ENCODE results near the gene APLP1.
"Not testable (repeated sequence)": the region's sequence is repeated elsewhere in the genome, so short reads cannot be mapped to it uniquely, and the experiment has no call there.

Gene APLP1

DNA sequence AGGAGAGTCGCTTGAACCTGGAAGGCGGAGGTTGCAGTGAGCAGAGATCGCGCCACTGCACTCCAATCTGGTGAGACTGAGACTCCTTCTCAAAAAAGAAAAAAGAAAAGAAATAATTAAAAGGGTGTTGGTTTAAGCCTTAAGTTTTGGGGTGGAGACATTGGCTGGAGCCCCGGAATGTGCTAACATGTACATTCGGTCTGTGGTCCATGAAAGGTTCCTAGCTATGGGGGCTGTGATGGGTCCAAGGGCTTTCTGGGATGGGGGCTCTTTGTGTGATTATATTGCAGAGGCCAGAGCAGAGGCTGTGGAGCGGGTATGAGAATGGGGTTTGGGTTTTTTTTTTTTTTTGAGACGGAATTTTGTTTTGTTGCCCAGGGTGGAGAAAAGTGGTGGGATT lies 17.5 kb downstream of the APLP1 start:
- DNase-seq, result no peak

DNA sequence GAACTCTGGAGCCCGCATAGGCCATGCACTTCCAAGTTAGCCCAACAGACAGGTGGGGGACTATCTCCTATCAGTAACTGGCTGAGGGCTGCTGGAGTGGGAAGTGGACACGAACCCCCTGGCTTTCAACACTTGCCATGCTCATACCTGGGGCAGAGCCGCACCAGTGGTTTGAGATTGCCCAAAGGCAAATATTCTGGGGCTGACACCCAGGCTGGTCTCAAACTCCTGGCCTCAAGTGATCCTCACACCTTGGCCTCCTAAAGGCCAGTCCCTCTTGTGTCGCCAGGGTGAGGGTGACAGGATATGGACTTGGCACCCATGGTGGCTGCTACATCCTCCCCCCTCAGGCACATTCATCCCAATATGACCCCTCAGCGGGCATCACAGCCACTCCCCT lies 18.8 kb downstream of the APLP1 start:
- DNase-seq, result no peak

GRCh38 chr19:35888398-35888797 lies 20.0 kb downstream of the APLP1 start:
- no peak for DNase-seq

GRCh38 chr19:35889370-35890112 lies 21.2 kb downstream of the APLP1 start:
- DNase-seq, result no peak

DNA sequence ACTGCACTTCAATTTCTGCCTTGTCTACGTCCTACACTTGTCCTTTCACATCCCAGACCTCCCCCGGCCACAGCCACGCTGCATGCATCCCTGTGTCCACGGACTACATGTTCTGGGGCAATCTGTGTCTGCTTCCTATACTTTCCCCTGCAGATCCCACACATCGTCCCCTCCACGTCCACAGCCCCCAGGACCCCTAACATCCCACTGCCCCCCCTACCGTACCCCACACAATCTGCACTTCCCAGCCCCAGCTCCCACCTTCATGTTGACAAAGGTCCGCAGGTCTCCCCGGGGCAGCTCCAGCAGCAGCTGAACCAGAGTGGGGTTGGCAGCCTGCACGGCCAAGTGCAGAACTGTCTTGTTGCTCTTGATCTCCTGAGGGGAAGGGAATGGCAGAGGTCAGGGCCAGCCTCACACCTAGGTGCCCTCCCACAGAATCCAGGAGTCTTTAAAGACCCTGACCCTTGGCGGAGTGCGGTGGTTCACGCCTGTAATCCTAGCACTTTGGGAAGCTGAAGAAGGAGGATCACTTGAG lies 21.8 kb downstream of the APLP1 start:
- DNase-seq, result no peak

DNA sequence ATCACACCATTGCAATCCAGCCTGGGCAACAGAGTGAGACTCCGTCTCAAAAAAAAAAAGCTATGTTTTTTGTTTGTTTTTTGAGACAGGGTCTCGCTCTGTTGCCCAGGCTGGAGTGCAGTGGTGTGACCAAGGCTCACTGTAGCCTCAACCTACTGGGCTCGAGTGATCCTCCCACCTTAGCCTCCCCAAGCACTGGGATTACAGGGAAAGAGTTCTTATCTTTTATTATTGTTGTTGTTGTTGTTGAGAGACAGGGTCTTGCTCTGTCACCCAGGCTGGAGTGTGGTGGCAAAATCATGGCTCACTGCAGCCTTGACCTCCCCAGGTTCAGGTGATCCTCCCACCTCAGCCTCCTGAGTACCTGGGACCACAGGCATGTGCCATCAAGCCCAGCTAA lies 23.4 kb downstream of the APLP1 start:
- not testable (repeated sequence) for DNase-seq

DNA sequence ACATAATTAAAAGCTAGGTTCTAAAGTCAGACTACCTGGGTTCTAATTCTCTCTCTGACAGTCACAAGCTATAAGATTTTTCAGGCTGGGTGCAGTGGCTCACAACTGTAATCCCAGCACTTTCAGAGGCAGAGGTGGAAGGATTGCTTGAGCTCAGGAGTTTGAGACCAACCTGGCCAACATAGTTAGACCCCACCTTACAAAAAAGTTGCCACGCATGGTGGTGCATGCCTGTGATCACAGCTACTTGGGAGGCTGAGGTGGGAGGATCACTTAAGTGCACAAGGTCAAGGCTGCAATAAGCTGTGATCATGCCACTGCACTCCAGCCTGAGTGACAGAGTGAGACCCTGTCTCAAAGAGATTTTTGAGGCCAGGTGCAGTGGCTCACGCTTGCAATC lies 26.0 kb downstream of the APLP1 start:
- no peak for DNase-seq

DNA sequence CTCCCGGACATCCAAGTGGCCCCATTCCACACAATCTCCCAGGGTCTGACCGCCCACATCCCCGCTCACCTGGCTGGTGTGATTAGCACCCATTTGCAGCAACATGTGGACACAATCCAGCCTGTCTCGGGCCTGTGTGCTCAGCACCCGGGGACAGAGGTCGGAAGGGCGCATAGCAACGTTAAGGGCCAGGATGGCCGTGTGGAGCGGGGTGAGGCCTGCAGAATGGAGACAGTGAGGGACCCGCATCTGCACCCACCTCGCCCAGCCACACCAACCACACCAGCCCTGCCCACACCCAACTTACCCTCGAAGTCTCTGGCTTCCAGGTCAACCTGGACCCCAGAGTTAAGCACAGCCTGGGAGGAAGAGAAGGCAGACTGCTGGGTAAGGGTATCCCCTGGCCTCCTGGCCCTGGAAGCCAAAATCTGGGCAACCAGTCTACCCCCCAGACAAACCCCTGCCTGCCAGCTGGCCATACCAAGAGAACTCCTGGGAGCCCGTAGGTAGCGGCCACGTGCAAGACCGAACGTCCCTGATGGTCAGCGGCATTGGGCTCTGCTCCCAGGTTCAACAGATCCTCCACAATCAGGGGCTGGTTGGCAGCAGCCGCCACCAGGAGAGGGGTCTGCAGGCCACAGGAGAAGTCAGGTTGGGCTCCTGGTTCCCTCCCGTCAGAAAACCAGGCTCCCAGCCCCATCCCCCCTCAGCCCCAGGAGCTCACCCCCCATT lies 27.7 kb downstream of the APLP1 start:
- no peak for DNase-seq

DNA sequence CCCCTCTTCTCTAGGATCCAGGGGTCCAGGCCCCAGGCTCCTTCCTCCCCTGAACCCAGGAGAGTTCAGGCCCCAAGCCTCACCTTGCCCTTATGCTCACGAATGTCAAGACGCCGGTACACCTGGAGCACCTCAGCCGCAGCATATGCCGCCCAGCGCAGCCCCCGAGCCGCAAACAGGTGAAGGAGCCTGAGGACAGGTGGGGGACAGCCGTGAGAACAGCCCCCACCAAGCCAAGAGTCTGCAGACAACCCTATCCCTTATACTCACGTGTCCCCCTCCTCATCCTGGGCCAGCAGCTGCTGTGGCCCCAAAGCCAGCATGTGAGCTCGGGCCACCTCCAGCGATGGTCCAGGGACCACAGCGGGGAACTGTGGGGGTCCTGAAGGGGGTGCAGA lies 28.3 kb downstream of the APLP1 start:
- no peak for DNase-seq

DNA sequence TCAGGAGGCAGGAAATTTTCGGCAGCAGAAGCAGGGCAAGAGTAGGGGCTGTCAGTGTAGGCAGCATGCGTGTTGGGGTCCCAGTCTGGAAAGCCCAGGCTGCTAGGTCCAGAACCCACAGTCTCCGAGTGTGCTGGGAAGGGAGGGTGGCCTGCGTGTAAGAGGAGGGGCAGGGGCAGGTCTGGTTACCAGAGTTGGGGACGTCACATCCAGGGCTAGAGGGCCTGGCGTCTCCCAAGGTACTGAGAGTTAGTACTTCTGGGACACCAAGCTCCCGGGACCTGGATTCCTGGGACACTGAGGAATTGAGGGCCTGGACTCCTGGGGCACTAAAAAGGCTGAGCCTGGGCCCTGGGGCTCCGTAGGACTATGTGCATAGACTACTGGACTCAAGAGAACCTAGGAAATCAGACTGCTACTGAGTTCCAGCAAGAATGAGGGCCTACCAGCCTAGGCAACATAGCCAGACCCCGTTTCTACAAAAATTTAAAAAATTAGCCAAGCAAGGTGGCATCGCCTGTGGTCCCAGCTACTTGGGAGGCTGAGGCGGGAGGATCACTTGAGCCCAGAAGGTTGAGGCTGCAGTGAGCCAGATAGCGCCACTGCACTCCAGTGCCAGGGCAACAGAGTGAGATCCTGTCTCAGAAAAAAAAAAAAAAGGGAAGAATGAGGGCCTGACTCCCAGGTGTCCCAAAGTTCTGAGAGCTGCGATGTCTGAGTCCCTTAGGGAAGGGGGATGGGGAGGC lies 29.5 kb downstream of the APLP1 start:
- DNase-seq, result no peak

DNA sequence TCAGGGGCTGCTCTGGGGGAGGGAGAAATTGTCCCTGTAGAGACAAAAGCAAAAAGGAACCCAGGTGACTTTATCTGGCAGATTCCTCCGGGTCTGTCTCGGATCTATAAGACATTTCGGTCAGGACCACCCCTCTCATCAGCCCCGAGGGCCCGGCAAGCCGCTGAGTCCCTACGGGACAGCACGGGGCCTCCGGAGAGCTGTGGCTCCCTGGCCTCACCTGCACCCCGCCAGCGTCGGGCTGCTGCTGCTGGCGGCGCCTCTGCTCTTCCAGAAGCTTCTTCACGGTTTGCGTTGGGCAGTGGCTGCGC lies 30.1 kb downstream of the APLP1 start:
- DNase-seq, result no peak

GRCh38 chr19:35899547-35900214 lies 31.3 kb downstream of the APLP1 start:
- peak; percentile 69 for DNase-seq

GRCh38 chr19:35901055-35901644 lies 32.8 kb downstream of the APLP1 start:
- DNase-seq, result no peak

GRCh38 chr19:35901854-35902661 lies 33.7 kb downstream of the APLP1 start, which contains the start of gene HCST:
Gene HCST, plus strand, starts transcription at chr19:35902529. Its CDS starts 65 bp downstream, at chr19:35902594.
- DNase-seq, result no peak

GRCh38 chr19:35902870-35903475 lies 34.6 kb downstream of the APLP1 start:
- DNase-seq, result no peak

DNA sequence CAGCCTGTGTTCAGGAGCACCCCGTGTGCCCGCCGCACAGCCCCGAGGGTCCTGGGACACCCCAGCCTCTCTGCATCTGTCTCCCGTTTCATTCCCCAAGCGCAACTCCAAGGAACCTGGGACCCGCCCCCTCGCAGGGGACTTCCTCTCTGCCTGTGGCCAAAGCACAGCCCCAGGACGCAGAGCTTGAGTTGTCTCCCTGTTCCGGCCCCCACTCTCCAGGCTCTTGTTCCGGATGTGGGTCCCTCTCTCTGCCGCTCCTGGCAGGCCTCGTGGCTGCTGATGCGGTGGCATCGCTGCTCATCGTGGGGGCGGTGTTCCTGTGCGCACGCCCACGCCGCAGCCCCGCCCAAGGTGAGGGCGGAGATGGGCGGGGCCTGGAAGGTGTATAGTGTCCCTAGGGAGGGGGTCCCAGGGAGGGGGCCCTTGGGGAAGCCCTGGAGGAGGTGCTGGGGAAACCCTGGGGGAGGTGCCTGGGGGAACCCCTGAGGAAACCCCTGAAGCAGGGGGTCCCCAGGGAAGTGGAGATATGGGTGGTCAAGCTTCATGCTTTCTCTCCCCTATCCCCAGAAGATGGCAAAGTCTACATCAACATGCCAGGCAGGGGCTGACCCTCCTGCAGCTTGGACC lies 35.3 kb downstream of the APLP1 start:
- no peak for DNase-seq

DNA sequence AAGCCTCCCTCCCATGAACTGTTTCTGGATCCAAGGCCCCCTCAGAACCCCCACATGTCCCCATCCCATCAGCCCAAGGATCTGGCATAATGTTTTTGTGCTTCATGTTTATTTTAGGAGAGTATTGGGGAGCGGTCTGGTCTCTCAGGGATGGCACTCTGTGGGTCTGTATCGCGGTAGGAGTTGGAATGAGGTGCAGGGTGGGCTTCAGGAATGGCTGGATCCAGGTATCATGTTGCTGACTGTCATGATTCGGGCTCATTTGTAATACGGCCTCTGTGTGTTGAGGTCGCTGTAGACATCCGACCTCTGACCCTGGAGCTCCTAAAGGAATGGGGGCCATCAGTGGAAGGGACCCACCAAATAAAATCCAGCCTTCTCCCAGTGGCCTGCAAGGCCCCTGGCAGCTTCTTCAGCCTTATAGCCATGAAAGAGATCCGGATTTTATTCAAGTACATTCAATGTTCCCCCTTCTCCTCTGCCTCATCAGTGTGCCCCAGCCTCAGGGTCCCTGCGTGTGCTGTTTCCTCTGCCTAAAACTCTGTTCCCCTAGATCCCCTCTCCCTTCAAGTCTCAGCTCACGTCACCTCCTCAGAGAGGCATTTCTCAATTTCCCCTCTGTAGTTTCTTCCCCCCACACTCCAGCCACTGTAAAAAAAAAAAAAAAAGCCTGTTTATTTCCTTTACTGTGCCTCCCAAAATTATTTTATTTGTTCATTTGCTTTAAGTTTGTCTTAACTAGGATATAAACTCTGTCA lies 36.1 kb downstream of the APLP1 start:
- DNase-seq, result no peak

DNA sequence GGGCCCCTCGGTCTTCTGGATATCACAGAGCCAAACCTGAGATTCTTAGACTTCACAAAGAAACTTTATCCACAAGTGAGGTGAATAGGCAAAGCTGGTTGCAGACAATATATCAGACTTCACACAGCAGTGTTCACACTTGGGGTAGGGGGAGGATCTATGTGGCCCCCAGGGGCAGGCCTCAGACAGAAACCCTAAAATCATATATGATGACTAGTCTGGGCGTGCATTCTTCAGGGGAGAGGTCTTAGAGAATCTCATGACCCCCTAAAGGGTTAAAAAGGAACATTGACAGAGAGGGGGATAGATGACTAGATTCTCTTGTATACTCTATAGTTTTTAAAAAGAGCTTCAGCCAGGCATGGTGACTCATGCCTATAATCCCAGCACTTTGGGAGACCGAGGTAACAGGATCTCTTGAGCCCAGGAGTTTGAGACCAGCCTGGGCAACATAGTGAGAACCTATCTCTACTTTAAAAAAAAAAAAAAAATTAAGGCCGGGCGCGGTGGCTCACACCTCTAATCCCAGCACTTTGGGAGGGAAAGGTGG lies 36.9 kb downstream of the APLP1 start:
- no peak for DNase-seq

DNA sequence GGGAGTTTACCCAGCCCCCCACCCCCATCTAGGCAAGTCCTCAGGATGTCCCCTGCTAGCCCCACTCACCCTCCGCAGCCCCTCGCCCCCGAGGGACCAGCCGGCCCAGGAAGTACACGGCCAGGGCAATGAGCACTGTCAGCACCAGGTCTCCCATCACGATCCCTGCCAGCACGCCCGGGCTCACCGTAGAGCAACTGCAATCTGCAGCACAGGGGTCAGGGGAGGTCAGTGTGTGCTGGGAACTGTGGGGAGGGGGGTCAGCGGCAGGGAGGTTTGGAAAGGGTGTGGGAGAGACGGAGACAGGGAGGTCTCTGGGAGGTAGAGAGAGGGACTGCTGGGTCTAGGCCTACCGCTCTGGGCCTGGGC lies 39.0 kb downstream of the APLP1 start:
- DNase-seq, result no peak

GRCh38 chr19:35908010-35908441 lies 39.7 kb downstream of the APLP1 start, which contains the start of gene TYROBP:
Gene TYROBP, minus strand, starts transcription at chr19:35908295. Its CDS starts 67 bp downstream, at chr19:35908228.
- no peak for DNase-seq

Data from NCI-H1105 treated with DMSO at 0.1 percent for 48 hours (cell line).